GM12878 (cell line): ENCODE data around the gene AP4B1. TPM values are rescaled to one million over a fixed set of nuclear protein-coding genes. Genes with fewer than 3 reads are reported as not detected.

Source experiments
- ASH2L ChIP-seq: fragments of 300-600, 200-600 bp; sonication (generic); IDR thresholded peaks from 2 replicates; pipeline ENCODE4 v1.6.1; 2017; ENCODE audit warnings: low read depth, mild to moderate bottlenecking, borderline replicate concordance
- BHLHE40 ChIP-seq, 2 experiments: fragments of 450-650 bp in 1 of 2; IDR thresholded peaks; 2 replicates each; pipeline ENCODE4 v1.6.1; 2011 to 2017; ENCODE audit warnings: low read depth in 2 of 2, borderline replicate concordance in 1 of 2, improper control_type of control experiment in 1 of 2, low read length in 1 of 2, mild to moderate bottlenecking in 1 of 2
- HDGF ChIP-seq: fragments of 450-650 bp; IDR thresholded peaks from 2 replicates; pipeline ENCODE4 v1.6.1; 2016; ENCODE audit warnings: antibody characterized with exemption
- KLF5 ChIP-seq: fragments of 450-650 bp; IDR thresholded peaks from 2 replicates; pipeline ENCODE4 v1.6.1; 2014; ENCODE audit warnings: mild to moderate bottlenecking; ENCODE audit not compliant: partially characterized antibody
- MEF2A ChIP-seq: IDR thresholded peaks from 2 replicates; pipeline ENCODE4 v1.6.1; 2011; ENCODE audit warnings: low read depth, mild to moderate bottlenecking, low read length, moderate library complexity; ENCODE audit not compliant: insufficient read depth
- MXI1 ChIP-seq: fragments of 150-350 bp; IDR thresholded peaks from 2 replicates; pipeline ENCODE4 v1.6.1; 2011; ENCODE audit warnings: low read depth, mild to moderate bottlenecking, inconsistent platforms, low read length, improper control_type of control experiment
- MYC ChIP-seq: IDR thresholded peaks from 2 replicates; pipeline ENCODE4 v1.6.1; 2011; ENCODE audit warnings: mild to moderate bottlenecking, low read length, moderate library complexity, inconsistent platforms; ENCODE audit not compliant: insufficient read depth, insufficient replicate concordance, insufficient read length, severe bottlenecking
- NFYB ChIP-seq: IDR thresholded peaks from 2 replicates; pipeline ENCODE4 v1.6.1; 2011; ENCODE audit warnings: low read depth, mild to moderate bottlenecking, low read length, improper control_type of control experiment, moderate library complexity; ENCODE audit not compliant: insufficient read depth
- PML ChIP-seq: IDR thresholded peaks from 2 replicates; pipeline ENCODE4 v1.6.1; 2012; ENCODE audit warnings: low read length, inconsistent platforms
- POLR2A ChIP-seq: IDR thresholded peaks from 2 replicates; pipeline ENCODE4 v1.6.1; 2011; ENCODE audit warnings: low read depth, mild to moderate bottlenecking, low read length
- POU2F2 ChIP-seq: IDR thresholded peaks from 3 replicates; pipeline ENCODE4 v1.6.1; 2011; ENCODE audit warnings: low read depth, mild to moderate bottlenecking, low read length, borderline replicate concordance
- RCOR1 ChIP-seq: conservative IDR thresholded peaks from 2 replicates; pipeline ENCODE4 v1.6.1; 2012; ENCODE audit warnings: low read depth, low read length, improper control_type of control experiment
- polyA plus RNA-seq, 11 experiments: library from polyadenylated mRNA; depleted of rRNA in 4 of 11; unstranded in 6 of 11; stranded (reverse) in 5 of 11; fragments of >200 nt; fragmentation: Nextera tagmentation in 4 of 11; fragmentation: Illumina TruSeq in 1 of 11; extraction: Ambion mirVana in 4 of 11; extraction: Trizol in 1 of 11; gene quantifications; 1 replicate in 1 of 11; 2 replicates in 10 of 11; pipeline versions ENCODE4 v1.2.1 to v1.2.3, GENCODE V29; 2011 to 2016; ENCODE audit warnings: inconsistent platforms in 2 of 11, missing spikeins in 2 of 11, low read depth in 1 of 11
- total RNA-seq, 4 experiments: library from RNA; depleted of rRNA in 3 of 4; stranded (reverse); fragments of >200 nt in 3 of 4; fragmentation: Illumina TruSeq in 1 of 4; extraction: Trizol in 1 of 4; gene quantifications; 2 replicates each; pipeline versions ENCODE4 v1.2.1 to v1.2.3, GENCODE V29; 2013 to 2021
- TF ChIP-seq, protein P1 (sequence below): fragments of 450-650 bp; IDR thresholded peaks from 2 replicates; pipeline ENCODE4 v1.6.1; 2017; ENCODE audit warnings: mild to moderate bottlenecking, moderate library complexity
- TF ChIP-seq, protein P2 (sequence below): fragments of 450-650 bp; IDR thresholded peaks from 2 replicates; pipeline ENCODE4 v1.6.1; 2018; ENCODE audit warnings: borderline replicate concordance, mild to moderate bottlenecking; ENCODE audit not compliant: partially characterized antibody
- TF ChIP-seq, protein P3 (sequence below): IDR thresholded peaks from 2 replicates; pipeline ENCODE4 v1.6.1; 2012; ENCODE audit warnings: improper control_type of control experiment, low read depth, low read length; ENCODE audit not compliant: insufficient replicate concordance

The AP4B1 gene
- total and polyA plus RNA-seq, 10 of the 15 experiments (the other 5 are each of a cell fraction or from before 2014, with no cell fraction given): 27.2 to 61.0 (median 33.0) TPM

GRCh38 chr1:113904674-113905434 is at the start of gene AP4B1, which contains the start of gene DCLRE1B (continued):
- TF ChIP-seq, protein P1, sequence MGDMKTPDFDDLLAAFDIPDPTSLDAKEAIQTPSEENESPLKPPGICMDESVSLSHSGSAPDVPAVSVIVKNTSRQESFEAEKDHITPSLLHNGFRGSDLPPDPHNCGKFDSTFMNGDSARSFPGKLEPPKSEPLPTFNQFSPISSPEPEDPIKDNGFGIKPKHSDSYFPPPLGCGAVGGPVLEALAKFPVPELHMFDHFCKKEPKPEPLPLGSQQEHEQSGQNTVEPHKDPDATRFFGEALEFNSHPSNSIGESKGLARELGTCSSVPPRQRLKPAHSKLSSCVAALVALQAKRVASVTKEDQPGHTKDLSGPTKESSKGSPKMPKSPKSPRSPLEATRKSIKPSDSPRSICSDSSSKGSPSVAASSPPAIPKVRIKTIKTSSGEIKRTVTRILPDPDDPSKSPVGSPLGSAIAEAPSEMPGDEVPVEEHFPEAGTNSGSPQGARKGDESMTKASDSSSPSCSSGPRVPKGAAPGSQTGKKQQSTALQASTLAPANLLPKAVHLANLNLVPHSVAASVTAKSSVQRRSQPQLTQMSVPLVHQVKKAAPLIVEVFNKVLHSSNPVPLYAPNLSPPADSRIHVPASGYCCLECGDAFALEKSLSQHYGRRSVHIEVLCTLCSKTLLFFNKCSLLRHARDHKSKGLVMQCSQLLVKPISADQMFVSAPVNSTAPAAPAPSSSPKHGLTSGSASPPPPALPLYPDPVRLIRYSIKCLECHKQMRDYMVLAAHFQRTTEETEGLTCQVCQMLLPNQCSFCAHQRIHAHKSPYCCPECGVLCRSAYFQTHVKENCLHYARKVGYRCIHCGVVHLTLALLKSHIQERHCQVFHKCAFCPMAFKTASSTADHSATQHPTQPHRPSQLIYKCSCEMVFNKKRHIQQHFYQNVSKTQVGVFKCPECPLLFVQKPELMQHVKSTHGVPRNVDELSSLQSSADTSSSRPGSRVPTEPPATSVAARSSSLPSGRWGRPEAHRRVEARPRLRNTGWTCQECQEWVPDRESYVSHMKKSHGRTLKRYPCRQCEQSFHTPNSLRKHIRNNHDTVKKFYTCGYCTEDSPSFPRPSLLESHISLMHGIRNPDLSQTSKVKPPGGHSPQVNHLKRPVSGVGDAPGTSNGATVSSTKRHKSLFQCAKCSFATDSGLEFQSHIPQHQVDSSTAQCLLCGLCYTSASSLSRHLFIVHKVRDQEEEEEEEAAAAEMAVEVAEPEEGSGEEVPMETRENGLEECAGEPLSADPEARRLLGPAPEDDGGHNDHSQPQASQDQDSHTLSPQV: peak; percentile 47; the same call in 1 of the 2 replicates
- TF ChIP-seq POLR2A (peak; percentile 77), MEF2A (peak; percentile 82), MXI1 (peak; percentile 82), HDGF (peak; percentile 99), BHLHE40 (IDR thresholded peaks at IDR 0.05; ENCODE audit: borderline replicate concordance in 1 of 2, low read depth in 2 of 2, low read length in 1 of 2) (peak; percentile 68), RCOR1 (0 out of 2 replicates have a peak, but pooled peaks have one; percentile 68), NFYB (peak; percentile 78), POU2F2 (peak; percentile 75; the same call in 2 of the 3 replicates), PML (peak; percentile 94), MYC (peak; percentile 53), KLF5 (peak; percentile 41), ASH2L (no peak)
- TF ChIP-seq, protein P2, sequence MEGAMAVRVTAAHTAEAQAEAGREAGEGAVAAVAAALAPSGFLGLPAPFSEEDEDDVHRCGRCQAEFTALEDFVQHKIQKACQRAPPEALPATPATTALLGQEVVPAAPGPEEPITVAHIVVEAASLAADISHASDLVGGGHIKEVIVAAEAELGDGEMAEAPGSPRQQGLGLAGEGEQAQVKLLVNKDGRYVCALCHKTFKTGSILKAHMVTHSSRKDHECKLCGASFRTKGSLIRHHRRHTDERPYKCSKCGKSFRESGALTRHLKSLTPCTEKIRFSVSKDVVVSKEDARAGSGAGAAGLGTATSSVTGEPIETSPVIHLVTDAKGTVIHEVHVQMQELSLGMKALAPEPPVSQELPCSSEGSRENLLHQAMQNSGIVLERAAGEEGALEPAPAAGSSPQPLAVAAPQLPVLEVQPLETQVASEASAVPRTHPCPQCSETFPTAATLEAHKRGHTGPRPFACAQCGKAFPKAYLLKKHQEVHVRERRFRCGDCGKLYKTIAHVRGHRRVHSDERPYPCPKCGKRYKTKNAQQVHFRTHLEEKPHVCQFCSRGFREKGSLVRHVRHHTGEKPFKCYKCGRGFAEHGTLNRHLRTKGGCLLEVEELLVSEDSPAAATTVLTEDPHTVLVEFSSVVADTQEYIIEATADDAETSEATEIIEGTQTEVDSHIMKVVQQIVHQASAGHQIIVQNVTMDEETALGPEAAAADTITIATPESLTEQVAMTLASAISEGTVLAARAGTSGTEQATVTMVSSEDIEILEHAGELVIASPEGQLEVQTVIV: peak; percentile 81
- TF ChIP-seq, protein P3, sequence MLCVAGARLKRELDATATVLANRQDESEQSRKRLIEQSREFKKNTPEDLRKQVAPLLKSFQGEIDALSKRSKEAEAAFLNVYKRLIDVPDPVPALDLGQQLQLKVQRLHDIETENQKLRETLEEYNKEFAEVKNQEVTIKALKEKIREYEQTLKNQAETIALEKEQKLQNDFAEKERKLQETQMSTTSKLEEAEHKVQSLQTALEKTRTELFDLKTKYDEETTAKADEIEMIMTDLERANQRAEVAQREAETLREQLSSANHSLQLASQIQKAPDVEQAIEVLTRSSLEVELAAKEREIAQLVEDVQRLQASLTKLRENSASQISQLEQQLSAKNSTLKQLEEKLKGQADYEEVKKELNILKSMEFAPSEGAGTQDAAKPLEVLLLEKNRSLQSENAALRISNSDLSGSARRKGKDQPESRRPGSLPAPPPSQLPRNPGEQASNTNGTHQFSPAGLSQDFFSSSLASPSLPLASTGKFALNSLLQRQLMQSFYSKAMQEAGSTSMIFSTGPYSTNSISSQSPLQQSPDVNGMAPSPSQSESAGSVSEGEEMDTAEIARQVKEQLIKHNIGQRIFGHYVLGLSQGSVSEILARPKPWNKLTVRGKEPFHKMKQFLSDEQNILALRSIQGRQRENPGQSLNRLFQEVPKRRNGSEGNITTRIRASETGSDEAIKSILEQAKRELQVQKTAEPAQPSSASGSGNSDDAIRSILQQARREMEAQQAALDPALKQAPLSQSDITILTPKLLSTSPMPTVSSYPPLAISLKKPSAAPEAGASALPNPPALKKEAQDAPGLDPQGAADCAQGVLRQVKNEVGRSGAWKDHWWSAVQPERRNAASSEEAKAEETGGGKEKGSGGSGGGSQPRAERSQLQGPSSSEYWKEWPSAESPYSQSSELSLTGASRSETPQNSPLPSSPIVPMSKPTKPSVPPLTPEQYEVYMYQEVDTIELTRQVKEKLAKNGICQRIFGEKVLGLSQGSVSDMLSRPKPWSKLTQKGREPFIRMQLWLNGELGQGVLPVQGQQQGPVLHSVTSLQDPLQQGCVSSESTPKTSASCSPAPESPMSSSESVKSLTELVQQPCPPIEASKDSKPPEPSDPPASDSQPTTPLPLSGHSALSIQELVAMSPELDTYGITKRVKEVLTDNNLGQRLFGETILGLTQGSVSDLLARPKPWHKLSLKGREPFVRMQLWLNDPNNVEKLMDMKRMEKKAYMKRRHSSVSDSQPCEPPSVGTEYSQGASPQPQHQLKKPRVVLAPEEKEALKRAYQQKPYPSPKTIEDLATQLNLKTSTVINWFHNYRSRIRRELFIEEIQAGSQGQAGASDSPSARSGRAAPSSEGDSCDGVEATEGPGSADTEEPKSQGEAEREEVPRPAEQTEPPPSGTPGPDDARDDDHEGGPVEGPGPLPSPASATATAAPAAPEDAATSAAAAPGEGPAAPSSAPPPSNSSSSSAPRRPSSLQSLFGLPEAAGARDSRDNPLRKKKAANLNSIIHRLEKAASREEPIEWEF: peak; percentile 88
